Ovary (tissue), 3 donors: ENCODE measurements around the gene CALHM6.

Experiments
- EP300 ChIP-seq: sonication (generic); formaldehyde crosslinking; IDR thresholded peaks from one replicate; pipeline ENCODE4 v1.6.1; 2017; ENCODE audit warnings: antibody characterized with exemption
- POLR2A ChIP-seq: fragments of 450-650 bp; IDR thresholded peaks from one replicate; pipeline ENCODE4 v1.6.1; 2017; ENCODE audit warnings: antibody characterized with exemption, mild to moderate bottlenecking, moderate library complexity
- TF ChIP-seq, protein P1 (sequence below), 3 donors: fragments of 450-650 bp in 2 of 3; fragments of 200-600 bp in 1 of 3; IDR thresholded peaks; one replicate each; pipeline versions ENCODE4 v1.5.1 to v1.8.0; 2016 to 2022; ENCODE audit warnings: antibody characterized with exemption in 3 of 3, mild to moderate bottlenecking in 1 of 3
- donor health status: DM: no; HTN: no; CAD: no.

GRCh38 chr6:116458264-116458663 is 2.9 kb upstream of the CALHM6 start:
- TF ChIP-seq EP300 (no peak), POLR2A (no peak)
- TF ChIP-seq, protein P1, sequence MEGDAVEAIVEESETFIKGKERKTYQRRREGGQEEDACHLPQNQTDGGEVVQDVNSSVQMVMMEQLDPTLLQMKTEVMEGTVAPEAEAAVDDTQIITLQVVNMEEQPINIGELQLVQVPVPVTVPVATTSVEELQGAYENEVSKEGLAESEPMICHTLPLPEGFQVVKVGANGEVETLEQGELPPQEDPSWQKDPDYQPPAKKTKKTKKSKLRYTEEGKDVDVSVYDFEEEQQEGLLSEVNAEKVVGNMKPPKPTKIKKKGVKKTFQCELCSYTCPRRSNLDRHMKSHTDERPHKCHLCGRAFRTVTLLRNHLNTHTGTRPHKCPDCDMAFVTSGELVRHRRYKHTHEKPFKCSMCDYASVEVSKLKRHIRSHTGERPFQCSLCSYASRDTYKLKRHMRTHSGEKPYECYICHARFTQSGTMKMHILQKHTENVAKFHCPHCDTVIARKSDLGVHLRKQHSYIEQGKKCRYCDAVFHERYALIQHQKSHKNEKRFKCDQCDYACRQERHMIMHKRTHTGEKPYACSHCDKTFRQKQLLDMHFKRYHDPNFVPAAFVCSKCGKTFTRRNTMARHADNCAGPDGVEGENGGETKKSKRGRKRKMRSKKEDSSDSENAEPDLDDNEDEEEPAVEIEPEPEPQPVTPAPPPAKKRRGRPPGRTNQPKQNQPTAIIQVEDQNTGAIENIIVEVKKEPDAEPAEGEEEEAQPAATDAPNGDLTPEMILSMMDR (IDR thresholded peaks at IDR 0.05) = no peak
